HepG2 (cell line): ENCODE results near the gene EPB41L4A. TPM values are rescaled to one million over a fixed set of nuclear protein-coding genes. Genes with fewer than 3 reads are reported as not detected.

Experiments
- ATAC-seq: fragments of 200-7000 bp; cut with Tn5 transposase; 3 replicates; pipeline ENCODE4 v1.9.1; 2020; ENCODE audit warnings: mild to moderate bottlenecking, moderate library complexity
- BruUV-seq: library from RNA; stranded (reverse); fragments of 400-500 nt; replicated peaks from 2 replicates; lab custom pipeline; 2021; lab: Mats Ljungman, UMichigan
- CTCF ChIA-PET: fragments of 300-600 bp; formaldehyde crosslinking; extraction: SDS; loops from one replicate; lab custom pipeline; 2021; ENCODE audit warnings: low total read pairs, inconsistent platforms, low intra/inter-chr PET ratio; lab: Yijun Ruan, JAX
- POLR2A ChIA-PET: fragments of 350-600 bp; sonication (Branson Sonifier 250); formaldehyde crosslinking; loops from one replicate; lab custom pipeline; 2020; ENCODE audit warnings: antibody characterized with exemption, inconsistent platforms; lab: Yijun Ruan, JAX
- DNase-seq: peaks from one replicate; pipeline ENCODE4 v3.0.0-alpha.2; 2015; ENCODE audit warnings: low spot score
- FAIRE-seq: peaks from 3 replicates; lab custom pipeline; 2011; peaks lifted over from hg19 to GRCh38; lab: Jason Lieb, UNC
- H2AFZ ChIP-seq: one replicate; pipeline ENCODE4 v1.6.1; 2011; ENCODE audit warnings: low read length, inconsistent platforms
- H3K27ac ChIP-seq: fragments of 300-600 bp; 3 replicates; pipeline ENCODE4 v1.8.0; 2011; ENCODE audit warnings: mixed run types, mild to moderate bottlenecking, mixed read lengths, low read length, inconsistent platforms; ENCODE audit not compliant: insufficient read depth; ENCODE audit errors: extremely low read length
- H3K27me3 ChIP-seq, 2 experiments: fragments of 200-600 bp in 1 of 2; 2 replicates in 1 of 2; 3 replicates in 1 of 2; pipeline versions ENCODE4 v1.6.0 to v1.8.0; 2011; ENCODE audit warnings: low read length in 2 of 2, mild to moderate bottlenecking in 2 of 2, moderate library complexity in 2 of 2, inconsistent platforms in 1 of 2; ENCODE audit not compliant: insufficient read depth in 2 of 2, control insufficient read depth in 1 of 2
- H3K36me3 ChIP-seq, 2 experiments: fragments of 200-600 bp in 1 of 2; replicated peaks in 1 of 2; 2 replicates in 1 of 2; 3 replicates in 1 of 2; pipeline versions ENCODE4 v1.5.1 to v1.8.0; 2011; ENCODE audit warnings: low read length in 2 of 2, inconsistent platforms in 1 of 2; ENCODE audit not compliant: insufficient read depth in 2 of 2, control insufficient read depth in 1 of 2
- H3K4me1 ChIP-seq: 2 replicates; pipeline ENCODE4 v1.5.1; 2012; ENCODE audit warnings: low read length, inconsistent platforms; ENCODE audit not compliant: insufficient read depth
- H3K4me2 ChIP-seq: 2 replicates; pipeline ENCODE4 v1.6.0; 2011; ENCODE audit warnings: low read depth, low read length, inconsistent platforms
- H3K4me3 ChIP-seq, 3 experiments: fragments of 200-600 bp in 1 of 3; sonication (generic), shearing (Covaris generic) in 1 of 3; replicated peaks in 1 of 3; 2 replicates each; pipeline ENCODE4 v1.5.1; 2011 to 2016; ENCODE audit warnings: low read length in 3 of 3, inconsistent platforms in 2 of 3, low read depth in 2 of 3, mild to moderate bottlenecking in 2 of 3, control low read depth in 1 of 3, mixed read lengths in 1 of 3; ENCODE audit not compliant: insufficient read depth in 1 of 3
- H3K79me2 ChIP-seq: one replicate; pipeline ENCODE4 v1.6.1; 2011; ENCODE audit warnings: low read length, inconsistent platforms; ENCODE audit not compliant: insufficient read depth
- H3K9ac ChIP-seq: 2 replicates; pipeline ENCODE4 v1.6.0; 2011; ENCODE audit warnings: mild to moderate bottlenecking, low read depth, low read length, inconsistent platforms; ENCODE audit not compliant: insufficient read depth
- H3K9me3 ChIP-seq: 2 replicates; pipeline ENCODE4 v1.5.1; 2012; ENCODE audit warnings: mild to moderate bottlenecking, low read length
- H4K20me1 ChIP-seq: 2 replicates; pipeline ENCODE4 v1.6.0; 2011; ENCODE audit warnings: inconsistent platforms, mild to moderate bottlenecking, low read length, moderate library complexity; ENCODE audit not compliant: insufficient read depth
- CCAR2 ChIP-seq: fragments of 200-400 bp; formaldehyde crosslinking; optimal IDR thresholded peaks from 2 replicates; pipeline ENCODE3; 2018; ENCODE audit warnings: low read depth, mild to moderate bottlenecking, low read length, moderate library complexity
- GATAD1 ChIP-seq: IDR thresholded peaks from 2 replicates; pipeline ENCODE4 v1.6.1; 2016; ENCODE audit warnings: missing genetic modification reagents, missing compliant biosample characterization
- HNRNPL ChIP-seq: fragments of 200-400 bp; formaldehyde crosslinking; IDR thresholded peaks from 2 replicates; pipeline ENCODE4 v1.6.1; 2017; ENCODE audit warnings: mild to moderate bottlenecking, low read depth, low read length
- KLF15 ChIP-seq: sonication (generic); formaldehyde crosslinking; IDR thresholded peaks from 2 replicates; pipeline ENCODE4 v1.8.1; 2023; ENCODE audit warnings: borderline replicate concordance, mild to moderate bottlenecking, inconsistent platforms, missing genetic modification reagents, mixed read lengths
- MYC ChIP-seq: sonication (generic); formaldehyde crosslinking; IDR thresholded peaks from 2 replicates; pipeline ENCODE4 v1.9.0; 2021; ENCODE audit warnings: missing genetic modification reagents, borderline replicate concordance
- PLRG1 ChIP-seq: fragments of 450-650 bp; conservative IDR thresholded peaks from 2 replicates; pipeline ENCODE4 v1.6.1; 2016
- SAFB2 ChIP-seq: sonication (generic); formaldehyde crosslinking; IDR thresholded peaks from 2 replicates; pipeline ENCODE4 v1.5.1; 2020; ENCODE audit warnings: missing genetic modification reagents, low read depth, mild to moderate bottlenecking, borderline replicate concordance
- SP5 ChIP-seq: IDR thresholded peaks from 2 replicates; pipeline ENCODE4 v1.6.1; 2016; ENCODE audit warnings: low read depth, borderline replicate concordance
- THAP11 ChIP-seq: IDR thresholded peaks from 2 replicates; pipeline ENCODE4 v1.6.1; 2016; ENCODE audit warnings: missing biosample characterization, missing genetic modification reagents
- ZNF224 ChIP-seq: sonication (generic); formaldehyde crosslinking; IDR thresholded peaks from 2 replicates; pipeline ENCODE4 v1.5.0; 2020; ENCODE audit warnings: mild to moderate bottlenecking, missing genetic modification reagents
- ZNF232 ChIP-seq: sonication (generic); formaldehyde crosslinking; IDR thresholded peaks from 2 replicates; pipeline ENCODE4 v1.4.0; 2020; ENCODE audit warnings: missing genetic modification reagents, borderline replicate concordance
- ZNF513 ChIP-seq: sonication (generic); formaldehyde crosslinking; conservative IDR thresholded peaks from 2 replicates; pipeline ENCODE4 v1.5.0; 2020; ENCODE audit warnings: missing genetic modification reagents
- ZNF609 ChIP-seq: sonication (generic); formaldehyde crosslinking; IDR thresholded peaks from 2 replicates; pipeline ENCODE4 v1.4.0; 2020; ENCODE audit warnings: mild to moderate bottlenecking, missing genetic modification reagents, borderline replicate concordance
- WGBS: methylation state at CpG from one replicate; pipeline ENCODE4 v1.1.6; 2017; ENCODE audit warnings: low lambda C conversion rate; 5-methylcytosine and 5-hydroxymethylcytosine counted together
- in situ Hi-C: cut with HindIII; loops from 2 replicates; pipeline ENCODE4 v1.10.0; 2017; ENCODE audit warnings: low pct_unique_long_range_greater_than_20kb; ENCODE audit not compliant: extremely low pct_ligation_motif_present
- intact Hi-C: fragments of 100-400 bp; cut with micrococcal nuclease; formaldehyde crosslinking; loops from one replicate; pipeline ENCODE4 v1.10.0; 2022; ENCODE audit not compliant: unreplicated experiment
- polyA plus RNA-seq, 8 experiments: library from polyadenylated mRNA; depleted of rRNA in 3 of 8; stranded (reverse) in 7 of 8; unstranded in 1 of 8; fragments of >200 nt; fragmentation: Illumina TruSeq in 4 of 8; extraction: Trizol in 4 of 8; gene quantifications; 2 replicates each; pipeline versions ENCODE4 v1.2.1 to v1.2.3, GENCODE V29; 2011 to 2016; ENCODE audit warnings: low read depth in 4 of 8, missing spikeins in 1 of 8, mixed read lengths in 1 of 8; ENCODE audit not compliant: insufficient read depth in 1 of 8
- total RNA-seq, 5 experiments: library from RNA; depleted of rRNA; stranded (reverse); fragments of >200 nt; fragmentation: Illumina TruSeq; extraction: Trizol; gene quantifications; 2 replicates each; pipeline ENCODE4 v1.2.3, GENCODE V29; 2016; ENCODE audit warnings: low read depth in 1 of 5

The EPB41L4A gene
- total and polyA plus RNA-seq, 2 of the 13 experiments (the other 11 are each of a cell fraction or from before 2014, with no cell fraction given): 0.07 TPM; not detected in 1

- Histone ChIP-seq H3K9ac (no peak overlapping the region), H2AFZ (no peak overlapping the region), H4K20me1 (no peaks in the 10 kb centered on the region), H3K27me3 (no peaks in the 10 kb centered on the region; a peak in 2 of 5 replicates), H3K9me3 (no peaks in the 10 kb centered on the region), H3K4me1 (no peaks in the 10 kb centered on the region), H3K27ac (no peak overlapping the region), H3K36me3 (no peaks in the 10 kb centered on the region), H3K4me2 (no peak overlapping the region), H3K4me3 (no peak overlapping the region), H3K79me2 (no peaks in the 10 kb centered on the region)
- WGBS: 12% methylated on average over 4 of the region's 4 CpGs
- ATAC-seq: no peak
- CTCF ChIA-PET: no interaction called here
- DNase-seq: no peak
- intact Hi-C loops: no loop called here
- BruUV-seq: no TSS peak
- TF ChIP-seq PLRG1 (no peak), KLF15 (no peak), ZNF224 (CRISPR knock-in tag) (no peak)
- FAIRE-seq: no peak
- POLR2A ChIA-PET: no interaction called here
- in situ Hi-C loops: no loop called here
Measured at GRCh38 chr5:112264151-112264550, 154.9 kb downstream of the EPB41L4A start.

- no peaks in the 10 kb centered on the region for H3K9me3 ChIP-seq
- no peak overlapping the region for H3K4me2 ChIP-seq
- TF ChIP-seq ZNF232 (CRISPR knock-in tag) (no peak), CCAR2 (no peak), THAP11 (CRISPR knock-in tag) (no peak), SAFB2 (CRISPR knock-in tag) (no peak), ZNF513 (CRISPR knock-in tag) (no peak), HNRNPL (no peak), MYC (no peak), GATAD1 (CRISPR knock-in tag) (no peak), SP5 (no peak), ZNF609 (no peak)
- TF ChIP-seq, all 625 proteins: peak for 0
- no peak overlapping the region for H2AFZ ChIP-seq
- H4K20me1 ChIP-seq: no peaks in the 10 kb centered on the region
- FAIRE-seq (no peak), DNase-seq (no peak), ATAC-seq (no peak)
- WGBS: 0% methylated on average over 1 of the region's 1 CpG
- no peaks in the 10 kb centered on the region for H3K4me1 ChIP-seq
- no peaks in the 10 kb centered on the region for H3K79me2 ChIP-seq
- H3K27ac ChIP-seq: no peak overlapping the region
- intact Hi-C loops (no loop called here), in situ Hi-C loops (no loop called here)
- H3K36me3 ChIP-seq: no peaks in the 10 kb centered on the region
- no peak overlapping the region for H3K9ac ChIP-seq
- no TSS peak for BruUV-seq
- POLR2A ChIA-PET: no interaction called here
- no peak overlapping the region for H3K4me3 ChIP-seq
- CTCF ChIA-PET: no interaction called here
- no peaks in the 10 kb centered on the region; a peak in 2 of 5 replicates for H3K27me3 ChIP-seq
Measured at GRCh38 chr5:112263469-112263868, 155.6 kb downstream of the EPB41L4A start.
